Measurements from ENCODE around the gene KLHL20.

- TF ChIP-seq, protein P1, sequence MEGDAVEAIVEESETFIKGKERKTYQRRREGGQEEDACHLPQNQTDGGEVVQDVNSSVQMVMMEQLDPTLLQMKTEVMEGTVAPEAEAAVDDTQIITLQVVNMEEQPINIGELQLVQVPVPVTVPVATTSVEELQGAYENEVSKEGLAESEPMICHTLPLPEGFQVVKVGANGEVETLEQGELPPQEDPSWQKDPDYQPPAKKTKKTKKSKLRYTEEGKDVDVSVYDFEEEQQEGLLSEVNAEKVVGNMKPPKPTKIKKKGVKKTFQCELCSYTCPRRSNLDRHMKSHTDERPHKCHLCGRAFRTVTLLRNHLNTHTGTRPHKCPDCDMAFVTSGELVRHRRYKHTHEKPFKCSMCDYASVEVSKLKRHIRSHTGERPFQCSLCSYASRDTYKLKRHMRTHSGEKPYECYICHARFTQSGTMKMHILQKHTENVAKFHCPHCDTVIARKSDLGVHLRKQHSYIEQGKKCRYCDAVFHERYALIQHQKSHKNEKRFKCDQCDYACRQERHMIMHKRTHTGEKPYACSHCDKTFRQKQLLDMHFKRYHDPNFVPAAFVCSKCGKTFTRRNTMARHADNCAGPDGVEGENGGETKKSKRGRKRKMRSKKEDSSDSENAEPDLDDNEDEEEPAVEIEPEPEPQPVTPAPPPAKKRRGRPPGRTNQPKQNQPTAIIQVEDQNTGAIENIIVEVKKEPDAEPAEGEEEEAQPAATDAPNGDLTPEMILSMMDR (IDR thresholded peaks at IDR 0.05), result no peak
- no peak for TF ChIP-seq ZFX (IDR thresholded peaks at IDR 0.05; ENCODE audit: borderline replicate concordance)
Measured at GRCh38 chr1:173779936-173780335, 65.2 kb downstream of the KLHL20 start.

All from 22Rv1 (cell line).